NCI-H526 treated with DMSO at 0.1 percent for 48 hours (cell line): ENCODE measurements around the gene C10orf105.

Source experiments
- DNase-seq: peaks from one replicate; lab custom pipeline; 2025; lab: John Stamatoyannopoulos, UW

The C10orf105 gene

DNA sequence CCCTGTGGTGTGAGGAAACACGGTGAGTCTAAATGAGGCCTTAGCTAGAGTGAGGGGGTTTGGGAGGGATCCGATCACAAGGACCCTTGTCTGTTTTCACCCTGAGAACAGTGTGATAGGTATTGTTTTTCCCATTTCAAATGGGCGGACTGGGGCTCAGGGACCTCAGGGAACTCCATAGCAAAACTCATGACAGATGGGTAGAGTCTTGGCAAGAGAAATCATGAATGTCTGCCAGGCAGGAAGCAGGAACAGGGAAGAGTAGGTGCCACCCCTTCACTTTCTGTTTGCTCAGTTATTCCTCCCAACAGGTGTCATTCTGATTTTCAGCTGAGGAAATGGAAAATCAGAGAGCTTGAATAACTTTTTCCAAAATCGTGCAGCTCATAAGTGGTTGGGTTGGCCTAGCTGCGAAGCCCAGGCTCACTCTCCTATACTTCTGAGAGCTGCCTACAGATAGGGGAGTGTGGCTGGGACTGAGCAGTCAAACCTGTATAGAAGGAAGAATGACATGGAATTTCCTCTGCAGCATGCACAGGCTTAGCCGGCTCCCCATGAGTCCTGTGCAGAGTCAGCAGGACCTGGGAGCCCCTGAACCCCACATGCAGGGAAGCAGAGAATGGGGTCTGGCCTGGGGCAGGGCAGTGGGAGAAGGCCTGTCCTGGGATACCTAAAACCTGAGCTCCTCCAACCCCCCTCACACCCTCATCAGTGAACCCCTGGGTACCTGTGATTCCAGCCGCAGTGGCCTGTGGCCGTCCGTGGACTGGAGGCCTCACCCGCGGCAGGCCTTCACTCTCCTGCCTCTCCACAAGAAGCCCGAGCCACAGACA, 17.6 kb upstream of the C10orf105 start:
- DNase-seq: no peak

DNA sequence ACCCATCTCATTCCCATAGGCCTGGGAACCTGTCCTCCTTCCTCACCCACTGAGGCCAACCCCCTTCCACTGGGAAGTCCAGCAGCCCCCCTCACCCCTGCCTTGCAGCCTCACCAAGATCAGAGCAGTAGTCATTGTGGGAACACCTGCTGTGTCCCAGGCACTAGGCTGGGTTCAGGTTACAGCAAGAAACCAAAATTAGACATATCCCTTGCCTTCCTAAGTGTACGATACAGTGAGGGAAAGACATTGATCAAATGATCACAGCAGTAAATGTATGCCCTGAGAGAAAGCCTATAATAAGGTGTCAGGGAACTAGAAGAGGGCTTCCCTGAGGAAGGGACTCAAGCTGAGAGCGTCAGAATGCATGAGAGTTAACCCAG, 17.0 kb upstream of the C10orf105 start:
- no peak for DNase-seq

DNA sequence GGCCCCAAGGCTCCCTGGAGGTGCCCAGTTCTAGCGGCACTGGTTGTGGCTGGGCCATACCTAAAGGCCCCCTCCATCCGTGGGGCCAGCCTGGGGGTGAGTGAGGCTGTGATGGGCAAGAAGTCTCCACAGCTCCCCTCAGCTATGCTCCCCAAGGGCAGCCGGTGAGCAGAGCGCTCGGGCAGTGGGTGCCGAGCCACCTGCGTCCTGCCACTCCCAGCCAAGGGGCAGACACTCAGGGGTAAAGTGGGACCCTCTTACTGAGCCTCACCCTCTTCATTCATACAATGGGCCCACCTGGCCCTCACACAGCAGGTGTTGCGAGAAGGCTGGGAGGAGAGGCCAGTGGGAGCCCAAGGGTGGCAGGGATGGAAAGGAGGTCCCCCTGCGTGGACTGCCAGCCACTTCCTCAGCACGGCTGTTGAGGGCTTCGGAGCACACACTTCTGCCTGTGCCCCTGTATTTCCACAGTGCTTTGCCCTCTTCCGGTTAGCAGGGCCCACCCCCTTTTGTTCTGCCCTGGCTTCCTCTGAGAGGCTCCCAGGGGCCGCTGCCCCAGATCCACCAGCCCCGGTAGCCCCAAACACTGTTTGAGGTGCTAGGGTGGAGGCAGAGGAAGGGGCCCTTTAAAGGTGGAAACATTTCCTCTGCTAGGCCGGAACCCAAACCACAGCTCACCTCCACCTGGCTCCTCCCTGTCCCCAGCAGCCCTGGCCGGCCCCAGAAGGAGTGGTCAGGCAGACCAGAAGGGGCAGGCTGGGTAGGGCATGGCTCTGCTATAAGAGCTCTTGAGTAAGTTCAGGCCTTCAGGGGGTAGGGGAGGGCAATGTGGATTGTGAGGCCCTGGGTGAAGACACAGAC, 16.4 kb upstream of the C10orf105 start:
- DNase-seq: no peak

DNA sequence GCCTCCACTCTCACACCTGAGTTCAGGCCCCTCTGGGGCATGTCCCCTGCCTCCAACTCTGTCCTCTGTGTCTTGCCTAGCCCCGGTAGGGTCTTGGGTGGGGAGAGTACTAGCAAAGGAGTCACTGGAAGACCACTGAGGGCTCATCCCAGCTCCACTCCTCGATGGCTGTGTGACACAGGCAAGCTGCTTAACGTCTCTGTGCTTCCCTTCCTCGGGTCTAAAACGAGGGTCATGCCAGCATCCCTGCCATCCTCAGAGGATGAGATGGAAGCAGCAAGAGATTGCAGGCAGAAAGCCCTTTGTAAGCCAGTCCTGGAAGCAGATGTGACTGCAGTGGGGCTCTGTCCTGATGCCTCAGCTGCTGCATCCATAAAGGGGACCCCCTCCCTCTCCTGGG, 15.2 kb upstream of the C10orf105 start:
- DNase-seq: no peak

DNA sequence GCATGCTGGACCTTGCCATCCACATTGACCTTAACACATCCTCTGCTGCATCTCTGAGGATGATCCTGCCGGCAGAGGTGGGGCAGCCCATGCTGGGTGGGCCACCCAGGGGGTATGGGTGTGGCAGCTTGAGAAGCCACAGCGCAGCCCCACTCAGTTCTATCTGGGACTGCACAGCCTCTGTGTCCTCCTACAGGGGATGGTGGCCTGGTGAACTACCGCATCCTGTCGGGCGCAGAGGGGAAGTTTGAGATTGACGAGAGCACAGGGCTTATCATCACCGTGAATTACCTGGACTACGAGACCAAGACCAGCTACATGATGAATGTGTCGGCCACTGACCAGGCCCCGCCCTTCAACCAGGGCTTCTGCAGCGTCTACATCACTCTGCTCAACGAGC, 12.2 kb upstream of the C10orf105 start:
- no peak for DNase-seq

DNA sequence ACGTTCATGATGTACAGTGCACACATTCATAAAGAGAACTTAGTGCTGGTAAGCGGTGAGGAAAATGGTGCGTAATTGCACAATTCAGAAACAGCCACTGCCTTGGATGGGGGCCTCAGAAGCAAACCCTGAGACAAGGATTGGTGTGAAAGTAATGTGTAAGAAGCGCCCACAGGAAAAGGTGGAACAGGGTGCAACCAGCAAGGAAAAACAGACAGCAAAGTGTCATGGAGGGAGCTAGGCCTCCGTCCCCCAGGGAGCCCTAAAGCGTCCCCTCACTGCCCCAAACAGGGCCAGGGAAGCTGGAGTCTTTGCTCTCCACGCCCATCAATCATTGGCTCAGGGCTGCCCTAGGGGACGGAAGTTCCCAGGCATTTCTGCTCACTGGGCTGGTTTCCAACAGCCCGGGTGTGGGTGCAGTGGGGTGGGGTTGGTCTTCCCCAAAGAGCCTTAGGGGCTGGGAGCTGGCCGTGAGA, 9.6 kb upstream of the C10orf105 start:
- no peak for DNase-seq

DNA sequence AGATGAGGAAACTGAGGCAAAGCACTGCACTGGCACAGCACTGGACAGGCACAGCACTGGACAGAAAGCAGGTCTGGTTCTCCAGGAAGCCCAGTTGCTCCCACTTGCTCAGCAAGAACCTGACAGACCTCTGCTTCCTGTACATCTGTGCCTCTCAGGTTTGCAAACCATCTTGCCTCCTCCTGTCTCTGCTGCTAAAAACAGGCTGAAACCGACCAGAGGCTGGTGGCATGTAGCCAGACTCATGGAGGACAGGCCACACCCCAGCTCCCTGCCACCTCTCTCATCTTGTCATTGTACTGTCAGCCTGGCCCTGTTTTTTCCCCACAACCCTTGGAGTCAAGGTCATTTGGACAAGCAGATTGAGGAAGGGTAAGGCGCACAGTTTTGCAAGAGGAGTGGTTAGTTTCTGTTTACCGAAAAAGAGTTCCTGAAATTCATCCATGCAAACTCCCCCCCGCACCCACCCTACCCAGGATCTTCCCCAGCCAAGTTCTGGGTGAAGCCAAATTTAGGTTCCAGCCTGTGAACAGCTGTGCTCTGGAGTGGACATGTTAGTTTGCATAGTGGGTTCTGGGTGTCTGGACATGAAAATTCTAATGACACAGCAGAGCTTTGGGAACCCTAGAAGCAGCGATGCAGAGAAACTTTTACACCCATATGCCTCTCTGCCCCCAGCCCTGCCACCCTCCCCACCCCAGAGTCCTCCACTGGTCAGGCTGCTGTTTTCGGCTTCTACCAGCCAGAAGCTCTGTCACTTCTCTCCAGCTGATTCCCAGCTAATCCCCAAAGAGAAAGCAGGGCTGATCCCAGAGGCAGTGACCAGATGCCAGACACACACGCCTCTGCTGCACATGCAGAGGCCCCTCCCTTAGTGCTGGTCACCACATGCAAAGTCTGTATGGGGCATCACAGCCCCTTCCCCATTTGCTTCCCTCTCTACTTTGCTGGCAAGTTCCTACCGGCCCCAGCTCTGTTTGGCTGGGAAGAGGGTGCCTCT, 8.5 kb upstream of the C10orf105 start:
- DNase-seq: no peak

DNA sequence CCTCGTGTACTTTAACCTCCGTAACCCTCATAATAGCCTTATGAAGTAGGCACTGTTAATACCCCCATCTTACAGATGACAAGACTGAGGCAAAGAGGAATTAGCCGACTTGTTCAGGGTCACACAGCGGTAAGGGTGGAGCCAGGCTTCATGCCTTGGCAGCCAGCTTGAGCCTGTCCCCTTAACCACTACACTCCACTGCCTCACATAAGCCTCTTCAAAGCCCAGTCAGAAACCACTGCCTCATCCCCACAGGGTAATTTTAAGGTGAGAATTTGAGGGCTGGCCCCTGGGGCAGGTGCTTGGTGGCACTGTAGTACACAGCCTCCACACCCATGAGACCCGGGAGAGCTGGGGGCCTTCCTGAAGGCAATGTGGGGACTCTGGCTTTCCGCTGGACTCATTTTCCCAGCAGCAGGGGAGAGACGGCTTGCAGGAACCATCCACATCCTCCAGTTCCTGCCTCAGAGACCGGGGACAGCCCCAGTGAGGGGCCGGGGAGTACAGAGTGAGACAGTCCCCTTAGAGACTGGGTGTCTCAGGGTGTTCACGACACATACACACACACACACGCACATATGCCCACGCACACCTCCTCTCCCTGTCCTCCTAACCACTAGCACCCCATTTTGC, 7.6 kb upstream of the C10orf105 start:
- DNase-seq: no peak

DNA sequence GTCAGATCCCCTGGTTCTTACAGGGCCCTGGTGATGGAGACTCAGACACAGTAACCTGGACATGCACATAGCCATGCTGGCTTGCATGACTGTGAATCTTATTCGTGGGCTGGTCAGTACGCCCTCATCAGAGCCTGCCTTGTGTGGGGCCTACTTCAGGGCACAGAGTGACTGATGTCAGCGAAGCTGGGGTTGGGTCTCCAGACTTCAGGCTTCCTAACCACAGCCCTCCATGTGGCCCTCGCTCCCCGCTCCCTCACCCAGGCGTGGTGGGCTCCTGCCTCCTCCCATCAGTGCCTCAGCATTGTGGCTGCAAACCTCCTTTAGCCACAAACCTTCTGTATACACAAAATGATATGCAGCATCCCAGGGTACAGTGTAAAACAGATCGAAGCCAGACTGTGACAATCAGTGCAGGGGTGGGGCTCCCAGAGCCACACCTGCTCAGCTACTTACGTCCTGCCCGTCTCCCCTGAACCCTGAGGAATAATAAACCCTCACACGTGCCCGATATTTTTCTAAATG, 7.1 kb upstream of the C10orf105 start:
- DNase-seq: no peak

DNA sequence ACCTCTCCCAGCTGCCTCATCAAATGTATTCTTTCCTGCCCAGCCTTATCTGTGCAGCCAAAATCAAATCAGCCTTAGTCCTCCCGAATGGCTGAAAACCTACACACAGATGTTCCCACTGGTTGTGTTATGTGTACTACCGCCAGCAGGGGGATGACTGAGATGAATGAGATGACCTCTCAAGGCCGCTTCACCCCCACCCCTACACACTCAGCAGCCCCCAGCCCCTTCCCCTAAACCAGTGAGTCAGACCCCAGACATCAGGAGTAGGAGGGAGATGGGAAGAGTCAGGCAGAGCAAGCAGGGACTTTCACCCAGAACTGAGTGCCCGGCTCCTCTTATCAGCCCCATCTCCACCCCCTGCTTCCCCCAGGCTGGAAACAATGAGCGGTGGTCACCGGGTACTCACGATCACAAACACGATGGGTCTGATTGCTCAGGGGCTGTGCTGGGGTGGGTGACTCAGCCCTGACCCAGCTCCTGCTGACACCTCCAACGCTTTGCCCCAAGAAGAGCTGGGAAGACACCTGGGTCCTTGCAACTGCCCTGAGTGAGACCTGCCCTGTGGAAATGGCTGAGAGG, 6.5 kb upstream of the C10orf105 start:
- no peak for DNase-seq

DNA sequence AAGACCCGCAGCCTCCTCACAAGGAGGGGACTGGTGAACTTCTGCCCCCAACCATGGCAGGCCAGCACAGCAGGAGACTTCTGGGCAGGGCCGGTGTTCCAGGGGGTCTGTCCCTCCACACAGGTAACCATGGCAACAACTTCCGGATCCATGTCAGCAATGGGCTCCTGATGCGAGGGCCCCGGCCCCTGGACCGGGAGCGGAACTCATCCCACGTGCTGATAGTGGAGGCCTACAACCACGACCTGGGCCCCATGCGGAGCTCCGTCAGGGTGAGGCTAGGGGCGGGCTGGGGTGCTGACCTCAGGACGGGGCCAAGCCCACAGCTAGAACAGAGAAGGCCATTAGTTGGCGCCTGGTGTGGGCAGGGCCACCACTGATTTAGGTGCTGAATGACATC, 5.7 kb upstream of the C10orf105 start:
- no peak for DNase-seq

DNA sequence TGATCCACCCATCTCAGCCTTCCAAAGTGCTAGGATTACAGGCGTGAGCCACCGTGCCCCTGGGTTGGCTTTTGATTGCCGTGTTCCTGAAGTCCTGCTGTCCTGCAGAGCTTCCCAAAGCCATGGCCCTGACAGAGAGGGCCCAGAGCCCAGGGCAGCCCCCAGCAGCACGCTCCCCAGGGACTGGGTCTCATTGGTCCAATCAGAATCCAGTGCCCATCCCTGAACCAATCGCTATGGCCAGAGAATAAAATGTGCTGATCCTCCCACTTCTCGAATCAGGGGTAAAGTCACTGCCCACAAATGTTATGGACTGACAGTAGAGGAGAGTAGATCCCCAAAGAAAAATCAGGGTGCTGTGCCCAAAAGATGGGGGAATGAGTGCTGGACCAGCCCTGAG, 5.0 kb upstream of the C10orf105 start:
- no peak for DNase-seq

DNA sequence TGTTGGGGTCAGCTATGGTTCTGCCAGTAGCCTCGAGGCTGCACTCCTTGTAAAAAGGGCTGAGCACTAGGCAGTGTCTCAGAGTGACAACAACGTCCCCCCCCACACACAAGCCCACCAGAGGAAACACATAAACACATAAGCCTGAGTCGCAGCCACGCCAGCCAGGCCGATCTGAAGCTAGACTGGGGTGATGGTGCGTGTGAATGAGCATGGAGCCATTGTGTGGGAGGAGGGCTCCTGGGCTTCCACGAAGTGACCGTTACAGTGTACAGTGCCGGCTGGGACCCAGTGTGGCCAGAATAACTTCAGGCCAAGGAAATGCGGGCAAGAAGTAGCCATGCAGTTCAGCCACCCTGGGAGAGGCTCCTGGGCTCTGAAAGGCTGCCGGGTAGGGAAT, 3.7 kb upstream of the C10orf105 start:
- no peak for DNase-seq

DNA sequence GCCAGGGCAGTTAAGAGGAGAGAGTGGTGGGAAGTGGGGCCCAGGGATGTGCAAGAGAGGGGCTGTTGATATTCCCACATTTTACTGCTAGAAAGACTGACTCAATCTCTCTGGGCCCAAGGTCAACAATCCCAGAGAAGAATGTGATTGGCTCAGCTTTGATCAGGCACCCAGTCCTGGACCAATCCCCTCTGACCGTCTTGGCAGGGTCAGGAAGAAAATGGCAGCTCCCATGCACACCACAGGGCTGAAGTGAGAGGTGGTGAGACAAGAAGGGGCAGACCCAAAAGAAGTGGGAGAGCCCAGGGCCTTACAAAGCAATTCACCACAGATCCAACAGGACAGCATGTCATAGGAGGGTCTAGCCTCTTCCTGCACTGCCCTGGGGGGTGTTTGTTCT, 3.3 kb upstream of the C10orf105 start:
- no peak for DNase-seq

DNA sequence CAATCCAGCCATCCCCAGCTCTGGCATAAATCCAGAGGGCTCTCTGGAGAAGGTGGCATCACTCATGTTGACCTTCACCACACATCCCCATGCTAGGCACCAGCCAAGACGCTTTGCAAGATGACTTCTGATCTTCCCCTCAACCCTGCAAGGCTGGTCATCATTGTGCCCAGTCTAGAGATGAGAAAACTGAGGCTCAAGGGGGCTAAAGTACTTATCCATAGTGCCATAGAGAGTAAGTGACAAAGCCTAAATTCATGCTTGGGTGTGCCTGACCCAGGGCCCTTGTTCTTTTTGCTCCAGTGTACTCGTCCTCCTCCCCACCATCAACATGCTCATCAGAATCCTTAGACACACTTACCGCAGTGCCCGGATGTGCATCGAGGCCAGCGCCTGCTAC, 1.7 kb upstream of the C10orf105 start:
- no peak for DNase-seq

DNA sequence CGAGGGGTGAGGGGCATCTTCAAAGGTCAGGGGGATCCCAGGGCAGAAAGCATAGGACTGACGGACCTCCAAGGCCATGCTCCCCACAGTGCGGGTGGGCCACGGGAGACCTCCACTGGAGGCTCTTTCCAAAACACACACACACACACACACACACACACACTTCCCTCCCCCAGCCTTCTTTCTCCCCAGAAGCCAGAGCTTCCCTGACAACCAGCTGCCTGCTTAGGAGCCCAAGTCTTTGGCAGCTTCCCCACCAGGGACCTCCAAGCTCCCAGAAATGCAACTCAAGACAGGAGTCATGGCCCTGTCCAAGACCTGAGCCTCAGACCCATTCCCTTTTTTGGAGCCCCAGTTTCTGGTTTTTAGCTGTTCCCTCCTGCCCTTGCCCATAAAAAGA, 710 bp upstream of the C10orf105 start:
- DNase-seq: no peak

DNA sequence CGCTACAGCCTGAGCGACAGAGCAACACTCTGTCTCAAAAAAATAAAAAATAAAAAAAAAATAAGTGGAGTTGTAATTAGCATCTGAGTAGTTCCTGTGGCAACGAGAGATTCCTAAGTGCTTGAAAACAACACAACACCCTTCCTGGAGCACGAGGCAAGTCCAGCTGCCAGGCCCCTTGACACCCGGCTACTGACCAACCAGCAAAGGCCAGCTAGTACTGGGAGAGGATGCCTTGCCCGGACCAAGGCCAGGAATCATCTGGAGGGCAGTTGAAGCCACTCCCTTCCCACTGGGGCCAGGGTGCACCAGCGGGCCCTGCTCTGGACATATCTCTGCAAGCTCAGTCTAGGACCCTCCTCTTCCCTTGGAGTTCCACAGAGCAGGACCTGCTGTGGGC, 536 bp downstream of the C10orf105 start:
- DNase-seq: no peak

DNA sequence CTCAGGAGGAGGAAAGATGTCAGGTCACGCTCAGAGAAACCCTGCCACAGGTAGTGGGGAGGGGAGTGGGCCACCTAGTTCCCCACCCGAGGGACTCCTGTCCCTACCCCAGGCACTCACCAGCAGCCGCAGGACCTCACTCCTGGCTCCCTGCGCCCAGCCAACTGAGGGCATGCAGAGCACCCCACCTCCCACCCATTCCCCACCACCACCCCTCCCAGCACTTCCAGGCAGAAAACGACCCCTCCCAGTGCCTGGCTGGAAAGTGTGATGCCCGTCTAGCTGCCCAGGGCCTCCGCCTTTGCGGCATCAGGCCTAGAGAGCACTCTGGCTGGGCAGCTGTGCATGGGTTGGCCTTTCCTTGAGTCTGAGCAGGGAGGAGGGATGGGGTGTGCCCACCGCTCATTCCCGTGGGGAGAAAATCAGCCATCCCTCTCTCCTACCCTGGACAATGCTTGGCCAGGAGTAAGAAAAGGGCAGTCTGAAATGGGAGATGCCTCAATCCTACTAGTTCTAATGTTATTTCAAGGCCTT, 1.3 kb downstream of the C10orf105 start:
- no peak for DNase-seq

DNA sequence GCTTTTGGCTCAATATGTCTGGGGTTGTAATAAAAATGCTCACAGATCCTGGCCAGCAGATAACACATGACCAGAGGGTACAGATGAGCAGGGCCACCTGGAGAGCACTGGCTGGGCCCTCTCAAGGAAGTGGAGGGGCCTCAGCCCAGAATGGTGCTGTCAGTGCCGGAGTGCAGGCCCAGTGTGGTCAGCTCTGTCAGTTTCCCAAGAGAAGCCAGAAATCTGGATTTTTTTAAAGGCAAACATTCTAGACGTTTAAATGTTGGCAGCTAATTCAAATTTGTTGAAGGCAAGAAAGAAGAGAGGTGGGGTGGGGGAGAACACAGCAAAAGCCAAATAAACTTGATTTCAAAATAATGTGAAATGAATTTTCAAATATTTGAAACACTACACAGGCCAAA, 2.0 kb downstream of the C10orf105 start:
- DNase-seq: no peak

DNA sequence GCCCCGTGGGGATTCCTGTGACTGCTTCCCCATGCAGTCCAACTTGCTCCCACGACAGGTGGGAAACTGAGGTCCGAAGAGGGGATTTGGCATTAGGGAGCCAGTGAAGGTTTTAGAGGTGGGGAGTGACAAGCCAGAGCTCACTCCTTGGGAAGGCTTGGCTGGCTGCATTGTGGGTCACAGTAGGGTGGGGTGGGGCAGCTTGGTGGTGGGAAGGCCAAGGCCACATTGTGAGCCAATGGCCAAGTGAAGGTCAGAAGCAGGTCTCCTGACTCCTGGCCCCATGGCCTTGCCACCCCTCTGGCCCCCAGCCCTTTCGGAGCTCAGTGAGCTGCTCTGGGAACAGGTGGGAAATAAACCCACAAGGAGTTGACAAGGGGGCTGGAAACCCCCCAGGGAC, 2.5 kb downstream of the C10orf105 start:
- no peak for DNase-seq

DNA sequence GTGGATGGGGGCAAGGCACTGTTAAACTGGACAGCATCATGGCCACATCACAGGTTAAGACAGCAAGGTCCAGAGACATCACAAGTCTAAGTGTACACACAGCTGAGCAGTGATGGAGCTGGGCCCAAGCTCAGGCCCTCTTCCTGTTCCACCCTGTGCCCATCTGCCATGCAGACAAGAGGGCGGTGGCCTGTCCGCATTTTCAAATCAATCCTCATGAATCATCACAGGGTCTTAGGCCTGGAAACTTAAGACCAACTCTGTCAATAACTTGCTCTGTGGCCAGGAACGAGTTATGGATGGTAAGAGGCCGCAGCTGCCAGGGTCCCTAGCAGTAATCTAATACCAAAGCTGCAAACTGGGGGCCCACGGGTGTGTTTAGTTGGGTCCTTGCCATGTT, 3.2 kb downstream of the C10orf105 start:
- no peak for DNase-seq
